ENCODE results near the gene NUAK1. TPM values are rescaled to one million over a fixed set of nuclear protein-coding genes. Genes with fewer than 3 reads are reported as not detected.

NUAK1 gene
- total RNA-seq, 1 donor from 2014 or later, result 16.6 TPM

DNA sequence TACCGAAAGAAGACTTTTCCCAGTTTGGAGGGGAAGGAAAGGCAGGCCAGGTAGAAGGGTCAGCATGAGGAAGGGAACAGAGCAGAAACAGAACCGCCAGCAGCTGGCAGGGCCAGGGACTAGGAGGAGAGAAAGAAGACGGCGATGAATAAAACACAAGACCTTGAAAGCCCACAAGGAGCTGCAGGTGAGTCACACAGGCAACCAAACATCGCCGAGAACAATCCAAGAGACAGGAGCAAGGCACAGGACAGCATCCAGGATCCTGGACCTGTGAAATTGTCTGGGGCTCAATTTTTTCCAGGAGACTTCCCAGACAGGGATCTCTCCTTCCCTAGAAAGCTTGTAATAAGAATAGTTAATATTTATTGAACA, 47.3 kb downstream of the NUAK1 start:
- H3K36me3 Mint-ChIP-seq (ENCODE audit: low read depth, unreplicated experiment), result peaks cover 9% of the 10 kb centered on the region
- TF ChIP-seq, protein P1, sequence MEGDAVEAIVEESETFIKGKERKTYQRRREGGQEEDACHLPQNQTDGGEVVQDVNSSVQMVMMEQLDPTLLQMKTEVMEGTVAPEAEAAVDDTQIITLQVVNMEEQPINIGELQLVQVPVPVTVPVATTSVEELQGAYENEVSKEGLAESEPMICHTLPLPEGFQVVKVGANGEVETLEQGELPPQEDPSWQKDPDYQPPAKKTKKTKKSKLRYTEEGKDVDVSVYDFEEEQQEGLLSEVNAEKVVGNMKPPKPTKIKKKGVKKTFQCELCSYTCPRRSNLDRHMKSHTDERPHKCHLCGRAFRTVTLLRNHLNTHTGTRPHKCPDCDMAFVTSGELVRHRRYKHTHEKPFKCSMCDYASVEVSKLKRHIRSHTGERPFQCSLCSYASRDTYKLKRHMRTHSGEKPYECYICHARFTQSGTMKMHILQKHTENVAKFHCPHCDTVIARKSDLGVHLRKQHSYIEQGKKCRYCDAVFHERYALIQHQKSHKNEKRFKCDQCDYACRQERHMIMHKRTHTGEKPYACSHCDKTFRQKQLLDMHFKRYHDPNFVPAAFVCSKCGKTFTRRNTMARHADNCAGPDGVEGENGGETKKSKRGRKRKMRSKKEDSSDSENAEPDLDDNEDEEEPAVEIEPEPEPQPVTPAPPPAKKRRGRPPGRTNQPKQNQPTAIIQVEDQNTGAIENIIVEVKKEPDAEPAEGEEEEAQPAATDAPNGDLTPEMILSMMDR (IDR thresholded peaks at IDR 0.05; ENCODE audit: unreplicated experiment), result no peak
- no peaks in the 10 kb centered on the region for H3K9me3 Mint-ChIP-seq (ENCODE audit: unreplicated experiment)
- peaks cover 3% of the 10 kb centered on the region for H3K27me3 Mint-ChIP-seq (ENCODE audit: unreplicated experiment)
- no peaks in the 10 kb centered on the region for H3K4me1 Mint-ChIP-seq (ENCODE audit: unreplicated experiment)
- H3K27ac Mint-ChIP-seq (ENCODE audit: unreplicated experiment), result no peak overlapping the region
- no peak overlapping the region for H3K4me3 Mint-ChIP-seq (ENCODE audit: unreplicated experiment)
- no peak for DNase-seq (ENCODE audit: low spot score)

DNA sequence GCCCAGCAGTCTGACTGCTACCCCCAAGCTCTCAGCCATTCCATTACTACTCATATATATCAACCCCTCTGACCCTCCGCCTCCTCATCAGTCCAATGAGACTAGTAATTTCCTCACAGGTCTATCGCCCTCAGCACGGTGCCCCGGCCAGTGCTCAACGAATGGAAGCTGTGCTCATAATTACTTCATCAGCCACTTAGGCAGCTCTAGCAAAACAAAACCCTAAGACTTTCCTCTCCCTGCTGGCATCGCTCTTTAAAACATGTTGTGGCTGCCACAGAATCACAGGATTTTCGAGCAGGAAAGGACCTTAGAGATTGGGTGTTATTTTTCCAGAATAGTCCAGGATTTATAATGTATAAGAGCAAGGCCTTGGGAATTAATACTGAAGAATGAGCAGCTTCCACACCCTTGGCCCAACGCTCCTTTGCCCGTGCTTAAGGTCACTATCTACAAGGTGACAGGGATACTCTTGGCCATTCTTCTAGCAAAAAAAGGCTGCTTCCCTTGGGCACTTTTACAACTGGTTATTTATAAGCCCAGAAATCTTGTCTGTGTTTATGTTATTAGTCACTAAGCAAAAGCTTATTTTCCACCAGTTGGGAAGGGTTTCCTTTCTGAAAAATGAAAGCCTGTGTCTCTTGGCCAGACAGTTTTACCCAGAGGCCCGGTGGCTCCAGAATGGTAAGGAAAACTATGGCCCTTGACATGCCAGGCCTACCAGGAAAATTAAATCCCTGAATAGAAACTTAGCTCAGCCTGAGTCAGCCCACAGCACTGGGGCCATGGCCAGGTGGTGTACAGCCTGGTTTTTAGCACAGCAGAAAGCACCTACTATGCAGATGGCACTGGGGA, 47.9 kb downstream of the NUAK1 start:
- peaks cover 3% of the 10 kb centered on the region for H3K27me3 Mint-ChIP-seq (ENCODE audit: unreplicated experiment)
- H3K27ac Mint-ChIP-seq (ENCODE audit: unreplicated experiment), result no peak overlapping the region
- peaks cover 9% of the 10 kb centered on the region for H3K36me3 Mint-ChIP-seq (ENCODE audit: low read depth, unreplicated experiment)
- no peak for DNase-seq (ENCODE audit: low spot score)
- TF ChIP-seq, protein P1 (IDR thresholded peaks at IDR 0.05; ENCODE audit: unreplicated experiment), result no peak
- H3K9me3 Mint-ChIP-seq (ENCODE audit: unreplicated experiment), result no peaks in the 10 kb centered on the region
- H3K4me1 Mint-ChIP-seq (ENCODE audit: unreplicated experiment), result no peaks in the 10 kb centered on the region
- no peak overlapping the region for H3K4me3 Mint-ChIP-seq (ENCODE audit: unreplicated experiment)

DNA sequence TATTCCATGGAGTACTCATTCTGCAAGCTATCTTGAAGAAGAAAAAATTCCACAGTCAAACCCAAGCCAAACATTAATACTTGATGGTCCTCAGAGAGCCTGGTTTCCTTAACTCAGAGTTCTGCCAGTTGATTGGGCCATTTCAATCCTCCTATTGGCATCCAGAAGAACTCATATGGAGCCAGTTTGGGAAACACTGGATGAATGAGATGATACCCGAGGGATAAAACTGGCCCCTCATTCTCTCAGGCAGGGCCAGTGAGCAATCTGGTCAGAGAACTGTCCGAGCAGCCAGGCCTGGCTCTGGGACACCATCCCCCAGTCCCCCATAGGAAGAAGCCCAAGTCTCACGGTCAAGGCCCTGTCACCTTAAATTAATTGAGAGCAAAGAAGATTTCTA, 48.8 kb downstream of the NUAK1 start:
- Mint-ChIP-seq H3K27me3 (ENCODE audit: unreplicated experiment) (peaks cover 3% of the 10 kb centered on the region), H3K27ac (ENCODE audit: unreplicated experiment) (no peak overlapping the region), H3K4me1 (ENCODE audit: unreplicated experiment) (no peaks in the 10 kb centered on the region), H3K4me3 (ENCODE audit: unreplicated experiment) (no peak overlapping the region), H3K9me3 (ENCODE audit: unreplicated experiment) (no peaks in the 10 kb centered on the region), H3K36me3 (ENCODE audit: low read depth, unreplicated experiment) (peaks cover 9% of the 10 kb centered on the region)
- TF ChIP-seq, protein P1 (IDR thresholded peaks at IDR 0.05; ENCODE audit: unreplicated experiment), result no peak
- no peak for DNase-seq (ENCODE audit: low spot score)

DNA sequence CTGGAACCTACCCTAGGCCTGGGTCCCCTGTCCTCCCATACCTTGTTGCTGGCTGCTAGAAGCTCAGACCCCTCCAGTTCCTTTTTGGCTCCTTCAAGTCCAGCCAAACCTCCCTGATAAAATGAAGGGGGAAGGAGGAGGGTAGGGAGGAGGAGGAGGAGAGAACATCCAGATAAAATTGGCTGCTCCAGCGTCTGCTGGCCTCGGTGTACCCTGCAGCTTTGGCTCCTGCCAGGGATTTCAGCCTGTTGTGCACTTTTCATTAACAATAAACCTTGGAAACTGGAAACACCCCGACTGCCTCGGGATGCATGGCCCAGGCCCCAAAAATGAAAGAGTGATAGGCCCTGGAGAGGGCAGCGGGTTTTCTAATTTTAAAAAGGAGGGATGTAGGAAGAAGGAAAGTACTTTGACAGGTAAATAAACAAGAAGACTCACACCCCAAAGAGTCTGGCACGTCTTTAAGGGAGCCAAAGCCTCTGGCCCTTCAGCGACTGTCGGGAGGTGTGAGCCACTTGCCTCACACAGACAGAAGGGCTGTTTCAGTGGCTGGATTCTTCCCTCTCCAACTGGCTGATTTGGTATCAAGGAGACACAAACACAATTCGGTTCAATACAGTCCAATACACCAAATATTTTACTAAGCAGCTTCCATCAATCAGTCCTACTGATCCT, 49.8 kb downstream of the NUAK1 start:
- DNase-seq (ENCODE audit: low spot score), result no peak
- peaks cover 3% of the 10 kb centered on the region for H3K27me3 Mint-ChIP-seq (ENCODE audit: unreplicated experiment)
- H3K4me1 Mint-ChIP-seq (ENCODE audit: unreplicated experiment), result peaks cover 8% of the 10 kb centered on the region
- H3K9me3 Mint-ChIP-seq (ENCODE audit: unreplicated experiment), result no peaks in the 10 kb centered on the region
- H3K27ac Mint-ChIP-seq (ENCODE audit: unreplicated experiment), result no peak overlapping the region
- H3K4me3 Mint-ChIP-seq (ENCODE audit: unreplicated experiment), result no peak overlapping the region
- peaks cover 6% of the 10 kb centered on the region for H3K36me3 Mint-ChIP-seq (ENCODE audit: low read depth, unreplicated experiment)
- TF ChIP-seq, protein P1 (IDR thresholded peaks at IDR 0.05; ENCODE audit: unreplicated experiment), result no peak
